NK-92 treated with Interleukin-12 subunit alpha and Interleukin-12 subunit beta, amount 100 ng/mL, for 24 hours (cell line): ENCODE data around the gene PYY.
"Not testable (repeated sequence)": the region's sequence is repeated elsewhere in the genome, so short reads cannot be mapped to it uniquely, and the experiment has no call there.

ENCODE experiments used
- DNase-seq: peaks from one replicate; lab custom pipeline; 2025; lab: John Stamatoyannopoulos, UW

PYY gene

GRCh38 chr17:43945074-43945829 lies 8.5 kb downstream of the PYY start:
- DNase-seq: no peak

- no peak for DNase-seq
Observed at GRCh38 chr17:43942051-43942685, 11.6 kb downstream of the PYY start, which contains the start of gene PPY. TSS of gene PPY (minus strand) at chr17:43942476. CDS start at chr17:43941654, 822 bp downstream.

GRCh38 chr17:43940630-43941029 lies 13.1 kb downstream of the PYY start:
- peak; percentile 10 for DNase-seq

GRCh38 chr17:43939886-43940285 lies 13.9 kb downstream of the PYY start:
- no peak for DNase-seq

- DNase-seq: not testable (repeated sequence)
Observed at GRCh38 chr17:43939452-43939851, 14.3 kb downstream of the PYY start.

DNA sequence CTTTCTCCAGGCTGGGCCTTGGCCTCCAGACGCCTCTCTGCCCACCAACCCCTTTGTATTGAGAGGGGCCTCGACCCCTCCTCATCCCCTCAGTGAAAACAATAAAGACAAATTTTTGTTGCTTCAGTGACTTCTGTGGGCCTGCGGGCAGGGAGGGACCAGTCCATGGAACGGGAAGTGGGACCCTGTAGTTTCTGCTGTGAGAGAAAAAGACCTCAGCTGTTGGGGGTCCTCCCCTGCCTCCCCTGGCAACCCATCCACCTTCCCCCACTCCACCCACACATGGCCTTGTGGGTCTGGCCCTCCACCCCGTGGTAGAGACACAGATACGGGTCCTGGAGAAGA lies 14.9 kb downstream of the PYY start:
- no peak for DNase-seq

DNA sequence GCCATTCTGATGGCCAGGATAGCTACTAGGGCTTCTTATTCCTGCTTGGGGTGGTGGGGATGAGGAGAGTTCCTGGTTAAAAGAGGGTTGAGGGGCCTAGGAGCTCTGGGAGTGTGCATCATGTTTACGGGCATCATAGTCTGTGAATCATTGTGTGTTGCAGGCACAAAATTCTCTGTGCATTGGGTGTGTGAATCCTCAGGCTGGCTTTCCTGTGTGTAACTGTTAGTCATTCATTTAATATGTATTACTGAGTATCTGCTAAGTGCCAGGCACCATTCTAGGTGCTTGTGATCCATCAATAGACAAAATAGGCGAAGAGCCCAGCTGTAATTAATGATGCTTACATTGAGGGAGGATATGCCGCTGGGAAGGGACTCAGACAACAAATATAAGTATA lies 17.3 kb downstream of the PYY start:
- no peak for DNase-seq

GRCh38 chr17:43935926-43936261 lies 17.8 kb downstream of the PYY start:
- DNase-seq: no peak

GRCh38 chr17:43935204-43935925 lies 18.4 kb downstream of the PYY start:
- DNase-seq: no peak

DNA sequence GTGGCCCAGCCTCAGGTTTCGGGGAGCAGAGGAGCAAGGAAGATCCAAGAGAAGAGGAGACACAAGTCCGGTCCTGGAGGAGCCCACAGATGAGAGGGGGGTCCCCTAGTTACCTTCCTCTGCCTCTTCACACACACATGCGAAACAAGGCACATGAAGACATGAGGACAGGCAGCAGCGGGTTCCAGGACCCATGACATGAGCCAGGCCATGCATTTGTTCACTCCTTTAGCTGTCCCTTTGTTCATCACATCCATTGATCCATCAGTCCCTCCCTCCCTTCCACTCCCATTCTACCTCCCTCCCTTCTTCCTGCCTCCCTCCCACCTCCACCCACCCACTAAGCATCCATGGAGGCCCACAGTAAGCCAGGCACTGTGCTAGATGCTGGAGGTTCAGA lies 20.8 kb downstream of the PYY start:
- no peak for DNase-seq

GRCh38 chr17:43932357-43932756 lies 21.4 kb downstream of the PYY start:
- no peak for DNase-seq

DNA sequence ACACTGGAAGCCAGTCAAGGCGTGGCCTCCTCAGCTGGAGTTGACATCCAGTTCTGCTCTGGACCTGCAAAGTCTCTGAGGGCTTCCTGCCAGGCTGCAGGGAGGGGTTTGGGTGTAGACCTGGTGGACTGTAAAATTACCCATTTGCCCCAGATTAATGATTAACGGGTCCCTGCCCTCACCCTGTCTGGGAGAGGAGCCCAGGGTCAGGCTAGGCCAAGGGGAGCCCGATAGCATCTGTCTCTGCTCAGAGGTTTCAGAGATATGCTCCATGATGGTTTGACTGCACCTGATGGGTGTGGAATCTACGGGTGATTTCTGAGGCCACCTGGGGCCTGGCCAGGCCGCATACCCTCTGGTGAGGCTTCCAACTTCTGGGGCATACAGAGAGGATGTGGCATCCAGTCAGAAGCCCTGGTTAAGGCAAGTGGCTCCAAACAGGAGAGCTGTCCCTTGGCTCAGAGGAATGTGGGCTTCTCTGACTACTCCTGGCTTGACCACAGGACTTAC lies 22.6 kb downstream of the PYY start:
- DNase-seq: no peak

DNA sequence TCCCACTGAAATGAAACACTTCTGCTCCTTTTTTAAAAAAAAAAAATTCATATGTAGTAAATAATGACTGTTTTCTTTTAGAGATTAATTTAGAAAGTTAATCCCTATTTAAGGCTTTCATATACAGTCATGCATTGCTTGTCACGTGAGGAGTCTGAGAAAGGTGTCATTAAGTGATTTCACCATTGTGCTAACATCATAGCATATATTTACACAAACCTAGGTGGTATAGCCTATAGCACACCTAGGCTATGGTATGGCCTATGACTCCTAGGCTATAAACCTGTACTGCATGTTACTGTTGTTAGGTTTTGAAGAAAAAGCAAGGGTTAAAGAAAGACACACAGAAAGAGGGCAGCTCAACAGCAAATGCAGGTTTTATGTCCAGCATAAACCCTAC lies 25.1 kb downstream of the PYY start:
- no peak for DNase-seq

- DNase-seq: not testable (repeated sequence)
Observed at GRCh38 chr17:43927929-43928328, 25.8 kb downstream of the PYY start.

GRCh38 chr17:43927060-43927864 lies 26.5 kb downstream of the PYY start:
- DNase-seq: no peak

DNA sequence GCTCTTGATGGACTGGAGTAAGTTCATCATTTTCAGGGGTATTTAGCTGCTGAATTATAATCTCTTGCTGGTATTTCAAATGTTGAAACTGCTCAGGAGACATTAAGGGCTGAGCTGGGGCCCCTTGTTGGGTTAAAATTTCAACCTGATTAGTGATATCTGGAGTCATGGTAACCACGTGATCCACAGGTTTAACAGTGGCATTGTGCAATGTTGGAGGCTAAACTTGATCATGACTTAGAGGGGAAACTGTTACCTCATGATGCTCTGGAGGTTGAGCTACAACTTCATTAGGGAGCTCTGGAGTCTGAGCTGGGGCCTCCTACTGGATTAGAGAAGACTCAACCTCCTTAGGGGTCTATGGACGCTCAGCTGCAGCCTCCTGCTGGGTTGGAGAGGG lies 29.2 kb downstream of the PYY start:
- no peak for DNase-seq

GRCh38 chr17:43920500-43921095 lies 33.1 kb downstream of the PYY start:
- DNase-seq: no peak

GRCh38 chr17:43918026-43918389 lies 35.7 kb downstream of the PYY start:
- no peak for DNase-seq

DNA sequence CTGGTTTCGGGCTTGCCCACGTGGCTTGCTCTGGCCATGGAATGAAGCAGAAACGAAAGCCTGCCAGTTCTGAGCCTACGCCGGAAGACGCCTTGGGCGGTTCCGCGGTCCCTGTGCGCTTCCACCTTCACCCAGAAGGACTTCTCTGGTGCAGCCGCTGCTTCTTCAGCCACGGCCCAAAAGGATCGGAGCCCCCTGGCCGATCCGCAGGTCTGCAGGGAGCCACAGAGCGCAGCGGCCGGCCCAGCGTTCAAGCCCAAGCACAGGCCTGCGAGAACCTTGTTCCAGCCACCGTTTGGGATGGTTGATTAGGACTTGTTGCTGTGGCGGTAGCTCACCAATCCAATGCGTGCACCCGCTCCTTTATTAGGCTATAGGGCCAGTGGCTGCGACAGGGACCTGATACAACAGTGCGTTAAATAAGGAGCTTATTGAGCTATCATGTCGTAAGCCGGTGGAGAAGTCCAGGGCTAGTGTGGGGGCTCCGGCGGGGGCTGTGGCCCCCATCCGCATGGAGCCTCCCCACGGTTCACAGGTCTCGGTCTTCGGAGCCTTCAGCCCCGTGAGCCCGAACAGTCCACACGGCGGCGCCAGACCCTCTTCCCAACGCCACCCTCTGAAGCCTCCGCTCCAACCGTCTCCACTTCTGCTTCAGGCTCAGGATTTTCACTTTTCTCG lies 36.3 kb downstream of the PYY start:
- no peak for DNase-seq

DNA sequence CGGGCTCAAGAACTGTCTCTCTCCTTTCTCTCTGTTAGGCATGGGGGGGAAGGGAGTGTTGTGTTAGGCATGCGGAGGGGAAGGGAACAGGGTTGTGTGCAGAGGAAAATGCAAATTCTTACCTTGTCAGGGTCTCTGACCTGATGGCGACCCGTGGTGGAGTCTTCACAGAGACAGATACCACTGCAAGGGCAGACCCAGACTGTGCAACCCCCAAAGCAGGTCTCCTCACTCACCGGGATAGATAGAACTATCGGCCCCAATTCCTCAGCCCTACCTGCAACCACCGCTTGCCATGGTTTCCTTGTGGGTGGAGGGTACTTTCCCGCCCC lies 36.8 kb downstream of the PYY start:
- no peak for DNase-seq

GRCh38 chr17:43916385-43916784 lies 37.4 kb downstream of the PYY start:
- no peak for DNase-seq
